ENCODE results near the gene WAC. TPM values are rescaled to one million over a fixed set of nuclear protein-coding genes. Genes with fewer than 3 reads are reported as not detected.
"Not testable (repeated sequence)": the region's sequence is repeated elsewhere in the genome, so short reads cannot be mapped to it uniquely, and the experiment has no call there.

The WAC gene
- total and polyA plus RNA-seq, 12 donors = 23.6 to 143 (median 104) TPM

GRCh38 chr10:28604567-28605536 is 71.9 kb downstream of the WAC start:
- WGBS, 4 donors = 64 to 70% (median 69%) methylated on average over 12 of the region's 12 CpGs
- DNase-seq = no peak
- no peak overlapping the region for H3K27ac ChIP-seq
- intact Hi-C loops (cut with DNase I) = loop anchor here (10.0 kb wide), 2 partner anchors 60 to 70 kb away; partner anchors contain the start of gene WAC (in 1 of the 2)
- H3K9me3 ChIP-seq (replicated peaks in 1 of 3) = no peaks in the 10 kb centered on the region
- TF ChIP-seq, protein P1, sequence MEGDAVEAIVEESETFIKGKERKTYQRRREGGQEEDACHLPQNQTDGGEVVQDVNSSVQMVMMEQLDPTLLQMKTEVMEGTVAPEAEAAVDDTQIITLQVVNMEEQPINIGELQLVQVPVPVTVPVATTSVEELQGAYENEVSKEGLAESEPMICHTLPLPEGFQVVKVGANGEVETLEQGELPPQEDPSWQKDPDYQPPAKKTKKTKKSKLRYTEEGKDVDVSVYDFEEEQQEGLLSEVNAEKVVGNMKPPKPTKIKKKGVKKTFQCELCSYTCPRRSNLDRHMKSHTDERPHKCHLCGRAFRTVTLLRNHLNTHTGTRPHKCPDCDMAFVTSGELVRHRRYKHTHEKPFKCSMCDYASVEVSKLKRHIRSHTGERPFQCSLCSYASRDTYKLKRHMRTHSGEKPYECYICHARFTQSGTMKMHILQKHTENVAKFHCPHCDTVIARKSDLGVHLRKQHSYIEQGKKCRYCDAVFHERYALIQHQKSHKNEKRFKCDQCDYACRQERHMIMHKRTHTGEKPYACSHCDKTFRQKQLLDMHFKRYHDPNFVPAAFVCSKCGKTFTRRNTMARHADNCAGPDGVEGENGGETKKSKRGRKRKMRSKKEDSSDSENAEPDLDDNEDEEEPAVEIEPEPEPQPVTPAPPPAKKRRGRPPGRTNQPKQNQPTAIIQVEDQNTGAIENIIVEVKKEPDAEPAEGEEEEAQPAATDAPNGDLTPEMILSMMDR (IDR thresholded peaks at IDR 0.05) = no peak
- TF ChIP-seq POLR2A (IDR thresholded peaks at IDR 0.05) = no peak
- H3K4me3 ChIP-seq = no peak overlapping the region
- H3K4me1 ChIP-seq (replicated peaks in 1 of 2) = peaks cover 7 to 27% of the 10 kb centered on the region in 2 donors
- no peaks in the 10 kb centered on the region for H3K27me3 ChIP-seq
- peaks cover 0 to 16% of the 10 kb centered on the region in 2 donors for H3K36me3 ChIP-seq (replicated peaks in 1 of 2)

DNA sequence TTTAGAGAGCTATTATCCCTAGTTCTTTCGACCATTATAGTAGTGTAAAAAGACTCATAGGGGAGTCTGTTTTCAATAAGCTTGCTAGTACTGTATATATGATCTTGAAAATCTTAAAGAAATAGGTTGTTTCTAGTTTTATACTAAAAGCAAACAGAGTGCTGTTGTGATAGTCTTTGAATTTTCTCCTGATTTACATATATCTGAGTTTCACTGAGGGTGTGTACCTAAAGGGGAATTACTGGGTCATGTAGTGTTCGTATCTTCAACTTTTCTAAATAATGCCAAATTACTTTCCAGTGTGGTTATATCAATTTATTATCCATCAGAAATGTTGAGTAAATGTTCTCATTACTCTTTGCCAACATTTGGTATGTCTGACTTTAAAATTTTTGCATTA is 73.7 kb downstream of the WAC start:
- Histone ChIP-seq H3K36me3 (replicated peaks in 1 of 2) (peaks cover 0 to 32% of the 10 kb centered on the region in 2 donors), H3K4me1 (replicated peaks in 1 of 2) (peaks cover 7 to 23% of the 10 kb centered on the region in 2 donors), H3K27me3 (no peaks in the 10 kb centered on the region), H3K9me3 (replicated peaks in 1 of 3) (no peaks in the 10 kb centered on the region), H3K4me3 (no peak overlapping the region), H3K27ac (no peak overlapping the region)
- no peak for DNase-seq
- TF ChIP-seq, protein P1 (IDR thresholded peaks at IDR 0.05) = no peak
- no peak for TF ChIP-seq POLR2A (IDR thresholded peaks at IDR 0.05)
- WGBS, 4 donors = 88 to 95% (median 94%) methylated on average over 2 of the region's 2 CpGs
- intact Hi-C loops (cut with DNase I) = loop anchor here (10.0 kb wide), 2 partner anchors 62 to 72 kb away; partner anchors contain the start of gene WAC (in 1 of the 2)

GRCh38 chr10:28609636-28610035 is 76.7 kb downstream of the WAC start:
- DNase-seq; H3K27me3 ChIP-seq; H3K9me3 ChIP-seq (replicated peaks in 1 of 3); H3K4me3 ChIP-seq; H3K27ac ChIP-seq: not testable (repeated sequence)
- WGBS, 4 donors = 62 to 83% (median 75%) methylated on average over 3 of the region's 3 CpGs
- intact Hi-C loops (cut with DNase I) = loop anchor here (10.0 kb wide), 2 partner anchors 65 to 75 kb away; partner anchors contain the start of gene WAC (in 1 of the 2)
- Histone ChIP-seq H3K4me1 (replicated peaks in 1 of 2) (peaks cover 2 to 17% of the 10 kb centered on the region in 2 donors), H3K36me3 (replicated peaks in 1 of 2) (peaks cover 0 to 58% of the 10 kb centered on the region in 2 donors)

DNA sequence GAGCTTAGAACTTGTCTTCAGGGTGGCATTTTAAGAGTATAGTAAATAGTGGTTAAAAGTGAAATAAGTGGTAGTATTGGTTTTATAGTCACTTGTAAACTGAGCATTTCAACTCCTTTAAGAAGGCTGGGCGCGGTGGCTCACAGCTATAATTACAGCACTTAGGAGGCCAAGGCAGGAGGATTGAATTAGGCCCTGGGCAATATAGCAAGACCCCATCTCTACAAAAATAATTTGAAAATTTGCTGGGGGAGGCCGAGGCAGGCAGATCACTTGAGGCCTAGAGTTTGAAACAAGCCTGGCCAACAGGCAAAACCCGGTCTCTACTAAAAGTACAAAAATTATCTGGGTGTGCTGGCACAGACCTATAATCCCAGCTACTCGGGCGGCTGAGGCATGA is 80.0 kb downstream of the WAC start:
- H3K36me3 ChIP-seq (replicated peaks in 1 of 2) = peaks cover 0 to 89% of the 10 kb centered on the region in 2 donors
- no peaks in the 10 kb centered on the region for H3K9me3 ChIP-seq (replicated peaks in 1 of 3)
- no peaks in the 10 kb centered on the region for H3K27me3 ChIP-seq
- DNase-seq = no peak
- H3K4me1 ChIP-seq (replicated peaks in 1 of 2) = peaks cover 0 to 6% of the 10 kb centered on the region in 2 donors
- intact Hi-C loops (cut with DNase I) = no loop called here
- TF ChIP-seq, protein P1 (IDR thresholded peaks at IDR 0.05) = no peak
- no peak for TF ChIP-seq POLR2A (IDR thresholded peaks at IDR 0.05)
- H3K4me3 ChIP-seq = no peak overlapping the region
- no peak overlapping the region for H3K27ac ChIP-seq
- WGBS, 4 donors = 96 to 97% (median 96%) methylated on average over 6 of the region's 6 CpGs
